ENCODE results near the gene ST3GAL4.

The ST3GAL4 gene

DNA sequence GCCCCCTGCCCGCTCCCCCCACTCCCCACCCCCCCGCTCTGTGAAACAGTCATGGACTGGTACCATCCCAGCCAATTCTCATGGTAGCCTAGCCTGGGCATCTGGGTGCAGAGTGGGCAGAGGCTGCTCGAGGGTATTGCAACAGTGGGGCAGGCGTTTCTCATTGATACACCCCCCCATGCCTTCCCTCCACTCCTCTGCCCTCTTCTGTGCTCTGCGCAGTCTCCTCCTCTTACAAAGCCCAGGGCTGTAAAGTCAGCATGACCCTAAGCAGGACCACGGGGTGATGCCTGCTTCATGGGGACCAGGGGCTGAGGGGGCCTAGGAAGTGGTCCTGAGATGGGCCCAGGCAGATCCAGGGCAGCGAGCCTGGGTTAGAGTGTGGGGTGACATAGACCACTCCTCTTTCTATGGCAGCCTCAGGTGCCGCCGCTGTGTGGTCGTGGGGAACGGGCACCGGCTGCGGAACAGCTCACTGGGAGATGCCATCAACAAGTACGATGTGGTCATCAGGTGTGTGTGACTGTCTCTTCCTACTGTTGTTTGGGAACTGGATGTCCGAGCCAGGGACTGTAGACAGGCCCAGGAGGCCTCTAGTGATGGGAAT is 52.3 kb downstream of the ST3GAL4 start:
- DNase-seq (ENCODE audit: low read depth in 2 of 2) = no peak

DNA sequence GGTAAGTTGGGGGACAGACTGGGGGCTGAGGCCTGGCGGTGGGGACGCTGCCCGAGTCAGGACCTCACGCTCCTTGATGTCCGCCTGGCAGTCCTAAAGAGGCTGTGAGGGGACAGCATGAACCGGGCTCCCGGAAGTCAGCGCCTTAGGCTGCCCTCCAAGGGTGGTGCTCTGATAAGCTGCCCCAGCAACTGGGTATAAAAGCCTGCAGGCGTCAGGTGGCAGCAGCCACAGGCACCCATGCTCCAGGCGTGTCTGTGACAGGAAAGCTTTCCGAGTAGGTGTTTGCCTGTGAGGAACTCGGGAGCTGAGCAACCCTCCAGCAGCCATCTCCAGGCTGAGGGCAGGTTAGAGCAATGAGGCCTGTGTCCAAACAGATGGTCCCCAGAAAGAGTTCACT is 53.0 kb downstream of the ST3GAL4 start:
- no peak for DNase-seq (ENCODE audit: low read depth in 2 of 2)

DNA sequence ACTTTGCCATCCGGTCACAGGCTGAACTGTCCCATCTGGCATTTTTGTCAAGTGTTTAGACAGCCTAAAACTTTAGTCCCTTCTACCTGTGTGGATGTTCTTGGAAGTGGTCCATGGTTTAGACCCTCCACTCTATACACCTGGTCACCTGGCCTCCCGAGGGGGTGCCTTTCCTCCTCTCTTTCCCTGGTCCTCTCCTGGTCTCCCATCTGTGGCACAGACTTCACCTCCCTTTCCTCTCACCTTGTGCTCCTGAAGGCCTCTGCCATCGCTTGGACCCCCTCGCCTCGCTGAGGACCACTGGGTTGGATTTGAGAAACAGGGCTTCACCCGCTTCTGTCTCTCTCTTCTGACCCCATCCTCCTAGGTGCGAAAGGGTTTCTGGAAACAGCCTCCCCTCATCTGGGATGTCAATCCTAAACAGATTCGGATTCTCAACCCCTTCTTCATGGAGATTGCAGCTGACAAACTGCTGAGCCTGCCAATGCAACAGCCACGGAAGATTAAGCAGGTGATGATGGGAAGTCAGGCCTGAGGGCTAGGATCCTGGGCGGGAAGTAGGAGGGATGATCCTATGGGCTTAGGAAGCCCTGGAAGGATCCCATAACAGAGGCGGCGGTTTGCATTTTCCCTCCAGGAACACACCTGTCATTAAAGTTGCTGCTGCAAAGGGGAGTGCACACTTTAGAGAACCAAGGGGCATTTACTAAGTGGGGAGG is 53.6 kb downstream of the ST3GAL4 start:
- no peak for DNase-seq (ENCODE audit: low read depth in 2 of 2)

DNA sequence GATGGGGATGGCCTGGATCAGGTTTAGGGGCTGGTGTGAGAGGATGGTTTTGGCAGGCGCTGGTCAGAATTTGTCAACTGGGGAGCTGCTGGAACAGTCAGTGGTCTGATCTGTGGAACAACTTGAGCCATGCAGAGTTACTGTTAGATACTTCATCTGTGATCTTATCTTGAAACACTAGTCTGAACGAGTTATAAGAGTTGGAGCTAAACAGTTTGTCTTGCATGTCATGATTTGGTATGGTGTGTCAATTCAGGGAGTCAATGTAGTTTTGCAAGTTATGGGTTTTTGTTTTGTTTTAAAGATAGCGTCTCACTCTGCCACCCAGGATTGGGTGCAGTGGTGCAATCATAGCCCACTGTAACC is 54.1 kb downstream of the ST3GAL4 start:
- no peak for DNase-seq (ENCODE audit: low read depth in 2 of 2)

DNA sequence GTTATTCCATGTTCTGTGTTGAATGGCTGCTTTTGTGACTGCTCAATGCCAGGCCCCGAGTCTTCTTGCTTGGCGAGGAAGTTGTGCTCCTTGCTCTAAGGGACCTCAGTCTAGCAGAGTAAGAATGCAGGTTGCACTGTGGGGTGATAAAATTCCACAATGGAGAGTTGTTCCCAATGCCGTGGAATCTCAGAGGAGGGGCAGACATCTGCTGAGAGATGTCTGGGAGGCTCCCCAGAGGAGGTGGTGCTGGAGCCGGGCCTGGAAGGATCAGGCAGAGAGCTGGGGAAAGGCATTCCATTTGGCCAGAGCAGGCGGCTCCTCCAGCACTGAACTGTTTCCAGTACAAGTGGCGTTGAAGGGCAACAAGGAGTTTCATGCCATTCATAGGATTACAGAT is 55.2 kb downstream of the ST3GAL4 start:
- DNase-seq (ENCODE audit: low read depth in 2 of 2) = no peak

DNA sequence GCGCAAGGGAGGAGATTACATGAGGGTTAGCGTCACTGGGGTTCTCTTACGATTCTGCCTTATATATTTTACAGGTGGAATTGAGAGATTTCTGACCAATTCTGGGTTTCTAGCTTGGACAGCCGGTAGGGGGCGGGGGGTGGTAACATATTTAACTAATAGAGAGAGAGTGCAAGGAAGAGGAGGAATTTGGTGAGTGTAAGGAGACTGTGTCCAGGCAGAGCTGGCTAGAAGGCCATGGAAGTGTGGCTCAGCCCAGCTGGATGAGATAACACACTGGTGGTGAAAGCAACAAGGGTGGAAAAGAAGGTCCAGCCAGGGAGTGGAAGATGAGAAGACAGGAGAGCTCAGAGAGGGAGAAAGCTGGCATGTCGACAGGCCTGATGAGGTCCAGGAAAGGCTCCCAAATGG is 56.5 kb downstream of the ST3GAL4 start:
- no peak for DNase-seq (ENCODE audit: low read depth in 2 of 2)

DNA sequence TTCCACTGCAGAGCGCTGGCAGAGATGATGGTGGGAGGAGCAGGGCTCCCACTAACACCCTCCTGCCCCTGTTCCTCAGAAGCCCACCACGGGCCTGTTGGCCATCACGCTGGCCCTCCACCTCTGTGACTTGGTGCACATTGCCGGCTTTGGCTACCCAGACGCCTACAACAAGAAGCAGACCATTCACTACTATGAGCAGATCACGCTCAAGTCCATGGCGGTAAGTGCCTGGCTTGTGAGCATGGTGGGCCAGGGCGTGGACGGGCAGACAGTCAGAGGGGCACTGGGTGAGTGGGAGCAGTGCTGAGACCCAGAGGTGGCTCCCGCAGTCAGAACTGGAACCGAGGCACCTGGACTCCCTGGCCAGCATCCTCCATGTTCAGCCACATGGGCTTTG is 57.9 kb downstream of the ST3GAL4 start:
- DNase-seq (ENCODE audit: low read depth in 2 of 2) = no peak

DNA sequence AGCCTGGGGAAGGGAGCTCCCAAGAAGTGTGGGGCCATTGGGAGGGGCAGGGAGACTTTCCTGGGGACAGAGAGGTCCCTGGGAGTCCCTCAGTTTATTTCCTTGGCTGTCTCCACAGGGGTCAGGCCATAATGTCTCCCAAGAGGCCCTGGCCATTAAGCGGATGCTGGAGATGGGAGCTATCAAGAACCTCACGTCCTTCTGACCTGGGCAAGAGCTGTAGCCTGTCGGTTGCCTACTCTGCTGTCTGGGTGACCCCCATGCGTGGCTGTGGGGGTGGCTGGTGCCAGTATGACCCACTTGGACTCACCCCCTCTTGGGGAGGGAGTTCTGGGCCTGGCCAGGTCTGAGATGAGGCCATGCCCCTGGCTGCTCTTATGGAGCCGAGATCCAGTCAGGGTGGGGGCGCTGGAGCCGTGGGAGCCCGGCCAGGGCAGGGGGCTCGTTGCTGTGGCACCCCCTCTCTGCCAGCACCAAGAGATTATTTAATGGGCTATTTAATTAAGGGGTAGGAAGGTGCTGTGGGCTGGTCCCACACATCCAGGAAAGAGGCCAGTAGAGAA is 58.4 kb downstream of the ST3GAL4 start:
- no peak for DNase-seq (ENCODE audit: low read depth in 2 of 2)

DNA sequence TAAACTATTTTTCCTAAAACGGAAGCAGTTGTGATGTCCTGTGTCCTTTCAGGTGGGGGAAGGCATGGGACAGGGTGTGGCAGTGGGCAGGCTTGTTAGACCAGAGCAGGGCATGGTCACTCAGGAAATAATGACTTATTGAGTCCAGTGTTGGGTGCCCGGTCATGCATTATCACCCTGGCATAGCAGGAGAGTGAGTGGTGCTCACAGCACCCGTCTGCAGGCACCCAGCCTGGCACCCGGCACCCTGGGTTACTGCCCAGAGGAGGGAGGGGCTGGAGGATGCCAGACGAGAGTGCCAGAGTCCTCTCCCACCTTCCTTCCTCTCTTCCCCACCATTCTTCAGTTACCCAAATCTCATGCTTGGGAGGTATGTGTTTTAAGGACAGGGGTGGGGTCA is 59.1 kb downstream of the ST3GAL4 start:
- no peak for DNase-seq (ENCODE audit: low read depth in 2 of 2)

DNA sequence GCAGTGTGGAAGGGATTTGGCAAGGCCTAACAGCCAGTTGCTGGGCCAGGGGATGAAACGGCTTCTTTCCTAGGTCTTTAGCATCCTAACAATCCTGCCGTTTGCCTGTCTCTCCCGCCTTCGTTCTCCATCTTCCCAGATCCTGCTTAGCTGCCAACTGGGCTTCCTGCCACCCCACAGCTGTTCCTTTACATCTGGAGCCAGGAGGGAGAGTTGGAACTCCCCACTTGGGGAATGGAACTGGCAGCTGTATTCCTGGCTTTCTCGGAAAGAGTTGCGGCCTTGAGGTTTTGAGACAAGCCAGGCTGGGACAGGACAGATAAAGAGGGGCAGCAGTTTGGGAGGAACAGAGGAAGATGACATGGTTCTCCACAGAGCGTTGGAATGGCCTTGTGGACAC is 59.6 kb downstream of the ST3GAL4 start:
- no peak for DNase-seq (ENCODE audit: low read depth in 2 of 2)

DNA sequence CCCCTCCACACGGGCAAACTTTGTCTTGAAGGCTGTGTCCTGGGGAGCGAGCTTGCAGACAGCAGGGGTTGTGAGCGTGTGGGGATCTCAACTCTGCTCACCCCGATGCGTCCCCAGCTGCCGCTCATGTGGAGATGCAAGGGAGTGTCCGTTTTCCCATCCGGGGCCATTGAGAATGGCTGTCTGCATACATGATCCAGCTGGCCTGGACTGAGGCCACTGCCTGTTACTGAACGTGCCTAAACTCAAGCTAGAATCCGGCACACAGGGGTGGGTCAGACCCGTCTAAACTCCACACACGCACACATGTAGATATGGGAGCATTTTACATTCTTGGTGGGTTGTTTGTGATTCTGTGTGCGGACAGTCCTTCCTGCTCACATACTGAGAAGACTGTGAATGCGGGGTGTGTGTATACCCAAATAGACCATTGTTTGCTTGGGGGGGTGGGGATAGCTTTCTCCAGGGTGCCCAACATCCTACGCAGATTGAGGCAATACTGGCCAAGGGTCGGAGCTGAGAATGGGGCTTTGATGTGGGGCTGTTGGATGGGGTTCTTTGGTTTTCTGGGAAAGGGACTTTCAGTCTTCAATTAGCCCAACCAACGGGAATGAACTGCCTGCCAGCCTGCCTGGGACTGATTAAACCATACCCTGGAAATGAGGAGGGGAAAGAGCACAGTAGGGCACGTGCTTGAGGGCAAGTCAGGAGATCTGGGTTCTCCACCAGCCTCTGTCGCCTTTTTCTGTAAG is 60.4 kb downstream of the ST3GAL4 start:
- DNase-seq (ENCODE audit: low read depth in 2 of 2) = no peak

DNA sequence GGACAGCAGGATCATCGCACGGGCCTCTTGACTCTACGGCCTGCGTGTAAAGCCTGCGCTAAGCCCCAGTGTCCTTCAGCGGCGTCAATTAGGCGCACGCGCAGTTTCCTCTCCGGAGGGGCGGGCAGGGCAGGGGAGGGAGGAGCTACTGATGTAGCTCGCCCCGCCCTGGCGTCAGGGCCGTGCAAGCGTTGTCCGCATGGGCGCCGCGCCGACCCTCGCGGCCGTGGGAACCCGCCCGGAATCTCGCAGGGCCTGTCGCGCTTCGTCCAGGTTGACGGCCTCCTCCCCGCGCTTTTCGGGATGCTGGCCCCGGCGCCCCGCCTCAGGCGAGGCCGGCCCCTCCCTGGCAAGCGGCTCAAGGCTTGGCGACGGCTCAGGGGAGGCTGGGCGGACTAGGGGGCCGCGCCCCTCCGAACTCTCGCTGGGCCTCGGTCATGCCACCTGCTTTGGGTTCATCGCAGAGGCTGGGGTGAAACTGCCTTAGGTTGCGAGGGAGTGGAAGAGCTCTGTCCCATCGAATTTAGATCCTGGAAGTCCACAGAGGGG is 61.1 kb downstream of the ST3GAL4 start:
- peak; percentile 39 to 41 for DNase-seq (ENCODE audit: low read depth in 2 of 2)

DNA sequence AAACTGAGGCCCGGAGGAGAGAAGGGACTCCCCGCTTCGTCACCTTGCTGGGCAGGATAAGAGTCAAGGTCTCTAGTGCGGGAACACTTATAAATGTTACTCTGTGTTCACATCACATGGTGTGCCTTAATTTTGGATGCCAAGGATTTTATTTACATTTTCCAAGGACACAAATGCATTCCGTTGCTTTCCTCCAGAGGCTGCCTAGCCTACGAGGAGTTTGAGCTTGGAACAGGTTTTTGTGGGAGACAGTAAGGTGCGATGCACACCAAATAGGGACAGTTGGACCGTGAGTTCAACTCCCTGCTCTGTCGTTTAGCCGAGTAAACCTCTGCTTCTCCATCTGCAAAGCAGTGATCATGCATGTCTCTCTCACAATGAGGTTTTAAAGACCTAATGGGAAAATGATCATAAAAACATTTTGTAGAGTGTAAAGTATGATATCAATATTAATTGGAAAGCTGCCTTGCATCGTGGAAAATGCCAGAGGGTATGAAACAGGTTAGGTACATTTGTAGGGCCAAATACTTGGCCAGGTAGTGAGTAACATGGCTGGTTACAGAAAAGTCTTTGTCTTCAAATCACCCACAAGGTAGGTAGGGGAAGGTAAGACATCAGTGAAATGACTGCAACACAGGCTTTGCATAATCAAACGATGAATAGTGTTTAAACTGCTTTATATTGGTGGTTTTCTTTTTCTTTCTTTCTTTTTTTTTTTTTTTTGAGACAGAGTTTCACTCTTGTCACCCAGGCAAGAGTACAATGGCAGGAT is 61.8 kb downstream of the ST3GAL4 start:
- DNase-seq (ENCODE audit: low read depth in 2 of 2) = no peak

DNA sequence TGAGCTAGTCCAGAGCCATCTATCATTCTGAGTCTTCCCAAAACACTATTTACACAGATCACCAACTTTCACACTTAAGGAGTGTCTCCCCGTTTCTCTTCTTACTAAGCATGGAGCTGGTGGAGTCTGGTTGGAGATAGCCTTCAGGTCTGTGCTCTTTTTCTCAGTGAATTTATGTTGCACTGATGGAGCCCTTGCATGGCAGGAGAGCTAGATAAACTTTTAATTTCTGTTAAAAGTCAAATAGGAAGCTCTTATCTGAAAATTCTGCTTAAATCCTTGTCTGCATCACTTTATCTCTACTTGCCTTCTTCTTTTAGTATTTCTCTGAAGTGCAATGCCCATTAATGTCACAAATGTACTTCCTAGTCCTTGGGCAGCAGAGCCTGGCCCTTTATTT is 63.4 kb downstream of the ST3GAL4 start:
- no peak for DNase-seq (ENCODE audit: low read depth in 2 of 2)

DNA sequence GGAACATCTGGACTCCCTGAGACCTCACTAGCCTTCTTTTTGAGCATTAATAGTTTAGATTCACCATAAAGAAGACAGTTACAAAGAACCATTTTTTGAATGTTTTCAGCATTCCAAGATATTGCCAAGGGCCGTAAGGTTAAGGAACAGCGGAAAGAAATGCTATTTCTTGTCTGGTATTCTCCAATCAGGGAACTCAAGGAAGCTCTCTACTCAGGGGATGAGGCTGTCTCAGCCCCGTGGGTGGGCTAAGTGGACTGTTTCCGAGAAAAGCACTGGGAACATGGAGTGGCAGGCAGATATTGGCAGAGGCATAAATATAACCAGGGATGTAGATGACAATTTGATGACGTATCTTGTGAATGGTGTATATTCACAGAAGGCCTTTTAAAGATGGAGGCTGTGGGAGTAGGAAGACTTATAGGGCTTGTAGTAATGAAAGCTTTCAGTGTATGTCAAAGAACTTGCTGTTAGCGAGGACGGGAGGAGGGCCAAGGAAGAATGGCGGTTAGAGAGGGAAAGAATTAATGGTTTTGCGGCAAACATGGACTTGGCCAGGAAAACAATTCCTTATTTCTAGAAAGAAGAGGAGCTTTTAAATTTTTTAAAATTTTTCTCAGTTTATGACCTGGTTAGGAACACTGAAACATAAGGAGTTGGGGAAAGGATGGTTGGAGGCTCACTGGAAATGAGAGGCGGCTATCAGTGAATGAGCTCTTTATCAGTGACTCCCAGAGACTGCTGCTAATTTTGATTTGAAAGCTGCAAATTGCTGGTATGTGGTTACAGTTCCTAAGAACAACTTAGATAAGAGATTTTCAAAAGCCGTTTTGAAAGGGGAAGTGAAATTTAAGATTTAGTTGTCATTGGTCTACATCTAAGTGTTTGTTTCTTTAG is 64.6 kb downstream of the ST3GAL4 start:
- DNase-seq (ENCODE audit: low read depth in 2 of 2) = no peak

DNA sequence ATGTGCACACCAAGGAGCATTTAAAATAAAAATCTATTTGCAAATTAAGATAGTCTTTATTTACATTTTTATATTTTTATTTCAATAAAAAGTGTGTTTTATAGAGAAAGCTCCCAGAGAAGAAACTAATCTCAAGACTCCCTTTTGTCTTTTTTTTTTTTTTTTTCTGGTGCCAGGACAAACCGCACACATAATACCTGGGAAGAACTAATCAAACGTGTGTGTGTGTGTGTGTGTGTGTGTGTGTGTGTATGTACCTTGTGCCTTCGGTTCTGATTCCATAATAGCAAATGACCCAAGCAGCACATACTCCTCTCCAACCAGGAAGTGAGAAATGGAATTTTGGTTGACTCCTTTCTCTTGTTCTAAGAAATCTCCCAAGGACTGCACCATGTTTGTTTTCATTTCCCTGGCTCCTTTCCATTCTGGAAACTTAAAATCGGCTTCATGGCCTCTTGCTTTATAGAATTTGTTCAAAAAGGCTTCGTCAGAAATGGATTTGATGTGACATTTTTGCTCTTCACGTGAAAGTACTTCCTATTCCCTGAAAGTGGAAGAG is 65.3 kb downstream of the ST3GAL4 start:
- DNase-seq (ENCODE audit: low read depth in 2 of 2) = no peak

DNA sequence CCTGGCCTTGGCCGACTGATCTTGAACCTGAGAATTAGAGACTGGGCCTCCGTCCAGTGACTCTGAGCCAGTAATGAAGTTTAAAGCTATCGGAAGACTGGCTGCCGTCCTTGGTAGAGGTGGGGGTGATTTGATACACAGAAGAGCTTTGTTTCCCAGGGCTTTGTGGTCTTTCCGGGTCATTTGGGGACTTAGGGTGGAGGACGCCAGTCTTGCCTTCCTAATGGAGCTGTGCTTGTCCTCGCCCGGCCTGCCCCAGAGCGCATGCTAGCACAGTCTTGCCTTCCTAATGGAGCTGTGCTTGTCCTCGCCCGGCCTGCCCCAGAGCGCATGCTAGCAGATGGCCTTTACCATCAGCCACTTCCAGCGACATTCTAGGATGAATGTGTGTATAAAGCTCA is 65.8 kb downstream of the ST3GAL4 start:
- DNase-seq (ENCODE audit: low read depth in 2 of 2) = no peak

DNA sequence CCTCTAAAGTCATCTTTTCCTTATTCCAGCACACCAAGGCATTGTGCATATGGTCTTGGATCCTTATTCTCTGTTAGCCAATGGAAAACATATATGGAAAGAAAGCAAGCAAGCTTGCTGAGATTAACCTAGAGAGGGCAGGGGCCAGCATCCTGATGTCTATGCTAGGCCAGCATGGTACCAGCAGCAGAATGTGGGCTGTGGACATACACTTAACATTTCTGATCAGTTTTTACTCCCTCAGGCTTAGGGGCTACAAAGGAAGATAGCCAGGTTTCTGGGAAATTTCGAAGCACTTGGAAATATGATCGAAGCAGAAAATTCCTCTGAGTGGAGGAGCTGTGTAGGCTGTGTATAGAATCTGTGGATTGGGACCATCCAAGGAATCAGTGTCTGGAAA is 67.0 kb downstream of the ST3GAL4 start:
- DNase-seq (ENCODE audit: low read depth in 2 of 2) = no peak

DNA sequence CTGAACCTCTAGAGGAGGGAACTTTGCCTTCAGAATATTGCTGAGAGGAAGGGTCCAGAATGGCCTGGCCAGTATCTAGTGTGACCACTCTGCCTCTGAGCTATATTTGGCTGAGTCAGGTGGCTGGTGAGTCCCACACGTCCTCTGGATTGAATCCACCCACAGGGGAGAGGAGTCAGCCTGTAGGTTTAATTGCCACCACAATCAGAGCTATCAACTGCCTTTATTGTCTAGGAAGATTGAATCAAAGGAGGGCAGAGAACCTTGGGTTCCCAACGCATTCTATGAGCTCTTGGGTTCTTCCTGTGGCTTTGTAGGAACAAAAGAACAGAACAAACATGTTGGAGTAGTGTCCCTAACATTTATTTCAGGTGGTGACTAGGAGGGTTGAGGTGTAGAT is 67.7 kb downstream of the ST3GAL4 start:
- DNase-seq (ENCODE audit: low read depth in 2 of 2) = no peak

DNA sequence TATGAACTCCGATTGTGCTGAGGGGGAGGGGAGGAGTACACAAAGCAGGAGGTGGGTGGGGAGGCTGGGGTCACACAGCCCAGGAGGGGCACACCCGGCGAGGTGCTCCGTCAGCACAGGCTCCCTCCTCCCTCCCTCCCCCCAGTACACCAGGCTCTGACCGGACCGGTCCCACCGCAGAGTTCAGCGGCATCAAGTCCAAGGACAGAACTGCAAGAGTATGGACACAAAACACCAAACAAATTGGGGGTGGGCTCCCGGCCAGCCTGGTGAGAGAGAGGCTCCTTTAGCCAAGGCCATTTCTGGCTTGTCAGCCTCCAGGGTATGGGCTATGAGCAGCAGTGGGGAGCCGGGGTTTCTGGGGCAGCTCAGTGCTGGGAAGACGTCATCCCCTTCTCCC is 68.3 kb downstream of the ST3GAL4 start:
- DNase-seq (ENCODE audit: low read depth in 2 of 2) = no peak

Measured in stimulated activated CD8-positive, alpha-beta memory T cell treated with anti-CD3 and anti-CD28 coated beads, Interleukin-7, amount 100 ng/mL, for 1 hour (primary cell).